GM08714 (cell line): ENCODE results near the gene MAX.
"Not testable (repeated sequence)": the region's sequence is repeated elsewhere in the genome, so short reads cannot be mapped to it uniquely, and the experiment has no call there.

Experiments
- H3K4me3 ChIP-seq: fragments of 200-500 bp; sonication (Bioruptor generic); 2 replicates; pipeline ENCODE4 v1.5.1; 2014; ENCODE audit warnings: mild to moderate bottlenecking, low read length, inconsistent platforms
- ZNF274 ChIP-seq: IDR thresholded peaks from 2 replicates; pipeline ENCODE4 v1.6.1; 2012; ENCODE audit warnings: mild to moderate bottlenecking, low read depth, low read length

Gene MAX

GRCh38 chr14:65041434-65041915 is 60.8 kb downstream of the MAX start:
- TF ChIP-seq ZNF274, result no peak
- H3K4me3 ChIP-seq, result no peak overlapping the region

GRCh38 chr14:65040666-65041433 is 61.5 kb downstream of the MAX start:
- TF ChIP-seq ZNF274, result no peak
- H3K4me3 ChIP-seq, result no peak overlapping the region

- TF ChIP-seq ZNF274, result no peak
- no peak overlapping the region for H3K4me3 ChIP-seq
Observed at GRCh38 chr14:65038966-65039365, 63.4 kb downstream of the MAX start.

- TF ChIP-seq ZNF274, result no peak
- H3K4me3 ChIP-seq, result no peak overlapping the region
Observed at GRCh38 chr14:65035049-65035448, 67.3 kb downstream of the MAX start.

- no peak overlapping the region for H3K4me3 ChIP-seq
- no peak for TF ChIP-seq ZNF274
Observed at GRCh38 chr14:65034021-65034420, 68.3 kb downstream of the MAX start.

- no peak for TF ChIP-seq ZNF274
- H3K4me3 ChIP-seq, result no peak overlapping the region
Observed at GRCh38 chr14:65033181-65033580, 69.1 kb downstream of the MAX start.

- no peak for TF ChIP-seq ZNF274
- no peak overlapping the region for H3K4me3 ChIP-seq
Observed at GRCh38 chr14:65032319-65032718, 70.0 kb downstream of the MAX start.

GRCh38 chr14:65031321-65031720 is 71.0 kb downstream of the MAX start:
- H3K4me3 ChIP-seq, result not testable (repeated sequence)

- H3K4me3 ChIP-seq, result no peak overlapping the region
- no peak for TF ChIP-seq ZNF274
Observed at GRCh38 chr14:65028937-65029336, 73.4 kb downstream of the MAX start.

- no peak for TF ChIP-seq ZNF274
Observed at GRCh38 chr14:65027127-65027799, 75.1 kb downstream of the MAX start.

GRCh38 chr14:65026526-65026925 is 75.8 kb downstream of the MAX start:
- TF ChIP-seq ZNF274, result no peak
- H3K4me3 ChIP-seq, result no peak overlapping the region

More at GRCh38 chr14:65027127-65027799, 75.1 kb downstream of the MAX start:
- H3K4me3 ChIP-seq, result no peak overlapping the region

GRCh38 chr14:65025818-65026217 is 76.5 kb downstream of the MAX start:
- no peak for TF ChIP-seq ZNF274
- H3K4me3 ChIP-seq, result no peak overlapping the region
